IPS-18c (cell line): Measurements from ENCODE around the gene DYSF.

Experiments used
- H3K4me3 ChIP-seq: 2 replicates; pipeline ENCODE4 v1.7.0; 2013; ENCODE audit warnings: low read depth, mild to moderate bottlenecking, low read length, moderate library complexity; ENCODE audit not compliant: insufficient read depth
- H3K9me3 ChIP-seq: one replicate; pipeline ENCODE4 v1.6.1; 2013; ENCODE audit warnings: mild to moderate bottlenecking, low read length, moderate library complexity; ENCODE audit not compliant: control insufficient read depth, insufficient read depth

Gene DYSF

GRCh38 chr2:71562518-71562917 lies 109.2 kb downstream of the DYSF start:
- H3K9me3 ChIP-seq, result no peaks in the 10 kb centered on the region
- no peak overlapping the region for H3K4me3 ChIP-seq

- H3K9me3 ChIP-seq, result no peaks in the 10 kb centered on the region
- no peak overlapping the region; the same call in 1 of the 2 replicates for H3K4me3 ChIP-seq
These were observed 110.5 kb downstream of the DYSF start for GRCh38 chr2:71563872-71564271.

- Histone ChIP-seq H3K4me3 (no peak overlapping the region), H3K9me3 (no peaks in the 10 kb centered on the region)
These were observed 111.0 kb downstream of the DYSF start for GRCh38 chr2:71564361-71564760.

- Histone ChIP-seq H3K4me3 (no peak overlapping the region), H3K9me3 (no peaks in the 10 kb centered on the region)
These were observed 111.4 kb downstream of the DYSF start for GRCh38 chr2:71564790-71565189.

DNA sequence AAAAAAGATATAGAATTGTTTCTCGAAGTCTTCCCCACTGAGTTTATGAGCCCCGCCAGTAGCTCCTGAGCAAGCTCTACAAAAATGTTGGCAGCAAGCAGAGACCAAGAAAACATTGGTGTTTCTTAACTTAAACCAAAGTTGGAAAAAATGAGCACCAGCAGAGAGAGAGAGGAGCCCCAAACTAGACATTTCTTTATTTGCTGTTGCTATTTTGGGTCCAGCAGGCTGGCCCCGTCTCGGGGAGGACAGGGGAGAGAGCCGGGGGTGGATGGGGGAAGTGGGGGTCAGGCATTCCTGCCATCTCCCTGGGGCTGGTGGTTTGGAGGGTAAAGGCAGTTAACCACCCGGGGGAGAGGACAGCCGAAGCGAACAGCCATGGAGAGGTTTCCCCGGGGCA lies 113.0 kb downstream of the DYSF start:
- no peak overlapping the region for H3K4me3 ChIP-seq

GRCh38 chr2:71567625-71568024 lies 114.3 kb downstream of the DYSF start:
- peaks cover 5% of the 10 kb centered on the region for H3K9me3 ChIP-seq
- no peak overlapping the region for H3K4me3 ChIP-seq

More for the DNA sequence above, 113.0 kb downstream of the DYSF start:
- H3K9me3 ChIP-seq, result peaks cover 5% of the 10 kb centered on the region

GRCh38 chr2:71568103-71568502 lies 114.7 kb downstream of the DYSF start:
- peaks cover 5% of the 10 kb centered on the region for H3K9me3 ChIP-seq
- no peak overlapping the region for H3K4me3 ChIP-seq

GRCh38 chr2:71570511-71570910 lies 117.2 kb downstream of the DYSF start:
- peaks cover 5% of the 10 kb centered on the region for H3K9me3 ChIP-seq
- no peak overlapping the region for H3K4me3 ChIP-seq

- peaks cover 5% of the 10 kb centered on the region for H3K9me3 ChIP-seq
- no peak overlapping the region for H3K4me3 ChIP-seq
These were observed 117.6 kb downstream of the DYSF start for GRCh38 chr2:71570951-71571460.

DNA sequence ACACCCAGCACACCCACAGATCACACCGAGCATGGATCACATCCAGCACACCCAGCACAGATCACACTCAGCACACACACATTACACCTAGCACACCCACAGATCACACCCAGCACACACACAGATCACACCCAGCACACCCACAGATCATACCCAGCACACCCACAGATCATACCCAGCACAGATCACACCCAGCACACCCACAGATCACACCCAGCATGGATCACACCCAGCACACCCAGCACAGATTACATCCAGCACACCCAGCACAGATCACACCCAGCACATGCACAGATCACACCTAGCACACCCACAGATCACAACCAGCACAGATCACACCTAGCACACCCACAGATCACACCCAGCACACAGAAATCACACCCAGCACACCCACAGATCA lies 118.6 kb downstream of the DYSF start:
- no peak overlapping the region for H3K4me3 ChIP-seq
- H3K9me3 ChIP-seq, result peaks cover 5% of the 10 kb centered on the region

DNA sequence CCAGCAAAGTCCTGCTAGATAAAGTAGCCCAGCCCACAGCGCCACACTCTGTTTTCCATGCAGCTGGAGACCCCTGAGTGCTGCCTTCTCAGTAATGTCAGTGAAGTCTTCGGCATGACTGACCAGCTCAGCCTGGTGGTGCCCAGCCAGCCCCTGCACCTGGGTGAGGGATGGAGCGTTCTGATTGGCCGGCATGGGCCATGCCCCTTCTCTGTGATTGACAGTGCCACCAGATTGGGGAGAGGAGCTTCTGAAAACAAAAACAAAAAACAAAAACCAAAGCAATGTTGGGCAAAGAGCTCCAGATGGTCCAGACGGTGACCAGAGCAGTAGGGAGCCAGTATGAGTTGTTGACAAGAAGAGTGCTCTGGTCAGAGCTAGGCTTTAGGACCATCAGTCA lies 122.6 kb downstream of the DYSF start:
- Histone ChIP-seq H3K4me3 (no peak overlapping the region), H3K9me3 (peaks cover 2% of the 10 kb centered on the region)

GRCh38 chr2:71576541-71576940 lies 123.2 kb downstream of the DYSF start:
- H3K9me3 ChIP-seq, result no peaks in the 10 kb centered on the region

DNA sequence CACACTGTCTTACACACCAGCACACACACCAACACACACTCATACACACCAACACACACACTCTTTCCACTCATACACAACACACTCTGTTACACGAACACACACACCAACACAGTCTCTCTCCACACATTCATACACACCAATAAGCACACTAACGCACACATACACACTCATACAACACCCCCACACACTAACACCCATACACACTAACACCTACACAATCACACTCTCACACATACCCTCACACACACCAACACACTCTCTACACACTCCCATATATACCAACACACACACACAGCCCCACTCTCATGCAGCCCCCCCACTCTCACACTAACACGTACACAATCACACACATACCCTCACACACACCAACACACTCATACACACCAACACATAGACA lies 123.8 kb downstream of the DYSF start:
- Histone ChIP-seq H3K9me3 (no peaks in the 10 kb centered on the region), H3K4me3 (no peak overlapping the region)

More at GRCh38 chr2:71576541-71576940, 123.2 kb downstream of the DYSF start:
- H3K4me3 ChIP-seq, result no peak overlapping the region

- H3K9me3 ChIP-seq, result no peaks in the 10 kb centered on the region
- H3K4me3 ChIP-seq, result no peak overlapping the region
These were observed 125.5 kb downstream of the DYSF start for GRCh38 chr2:71578767-71579342.

DNA sequence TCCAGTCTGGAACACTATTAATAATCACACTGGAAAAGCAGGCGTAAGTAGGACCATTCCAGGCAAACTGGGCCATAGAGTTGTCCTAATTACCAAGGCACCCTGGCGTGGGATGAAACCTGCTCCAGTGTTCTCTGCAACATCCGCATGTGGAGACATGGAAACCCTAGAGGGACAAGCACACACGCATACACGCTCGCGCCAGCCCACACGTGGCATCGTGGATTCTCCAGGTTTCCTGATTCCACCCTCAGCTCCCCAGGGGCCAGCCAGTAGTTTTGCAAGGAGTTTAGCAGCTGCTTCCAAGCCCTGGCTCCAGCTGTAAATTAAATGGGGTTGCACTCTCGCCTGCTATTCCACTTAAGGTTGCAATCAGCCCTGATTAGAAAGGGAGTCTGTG lies 127.7 kb downstream of the DYSF start:
- Histone ChIP-seq H3K9me3 (no peaks in the 10 kb centered on the region), H3K4me3 (no peak overlapping the region)

- H3K4me3 ChIP-seq, result no peak overlapping the region
- H3K9me3 ChIP-seq, result no peaks in the 10 kb centered on the region
These were observed 130.5 kb downstream of the DYSF start for GRCh38 chr2:71583876-71584275.

DNA sequence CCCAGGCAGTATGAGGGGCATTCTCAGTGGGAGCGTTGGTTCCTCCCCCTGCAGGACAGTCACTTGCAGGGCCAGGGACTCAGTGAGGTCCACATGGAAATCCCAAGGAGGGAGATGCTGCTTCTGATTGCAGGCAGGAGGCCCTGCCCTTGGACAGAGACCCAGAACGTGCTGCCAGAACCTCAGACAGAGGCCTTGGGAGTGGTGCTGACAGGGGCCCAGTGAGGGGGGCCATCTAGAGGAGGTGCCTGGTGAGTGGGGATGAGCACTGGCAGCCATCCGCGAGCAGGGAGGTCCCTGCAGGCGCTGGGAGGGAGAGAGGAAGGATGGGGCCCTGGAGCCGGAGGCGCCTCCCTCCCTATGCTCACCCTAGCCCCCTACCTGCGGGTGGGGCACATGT lies 133.1 kb downstream of the DYSF start:
- no peaks in the 10 kb centered on the region for H3K9me3 ChIP-seq
- H3K4me3 ChIP-seq, result no peak overlapping the region

- no peak overlapping the region for H3K4me3 ChIP-seq
- no peaks in the 10 kb centered on the region for H3K9me3 ChIP-seq
These were observed 134.2 kb downstream of the DYSF start for GRCh38 chr2:71587509-71588073.
